ENCODE results near the gene SPPL3.
"Not testable (repeated sequence)": the region's sequence is repeated elsewhere in the genome, so short reads cannot be mapped to it uniquely, and the experiment has no call there.

Gene SPPL3

DNA sequence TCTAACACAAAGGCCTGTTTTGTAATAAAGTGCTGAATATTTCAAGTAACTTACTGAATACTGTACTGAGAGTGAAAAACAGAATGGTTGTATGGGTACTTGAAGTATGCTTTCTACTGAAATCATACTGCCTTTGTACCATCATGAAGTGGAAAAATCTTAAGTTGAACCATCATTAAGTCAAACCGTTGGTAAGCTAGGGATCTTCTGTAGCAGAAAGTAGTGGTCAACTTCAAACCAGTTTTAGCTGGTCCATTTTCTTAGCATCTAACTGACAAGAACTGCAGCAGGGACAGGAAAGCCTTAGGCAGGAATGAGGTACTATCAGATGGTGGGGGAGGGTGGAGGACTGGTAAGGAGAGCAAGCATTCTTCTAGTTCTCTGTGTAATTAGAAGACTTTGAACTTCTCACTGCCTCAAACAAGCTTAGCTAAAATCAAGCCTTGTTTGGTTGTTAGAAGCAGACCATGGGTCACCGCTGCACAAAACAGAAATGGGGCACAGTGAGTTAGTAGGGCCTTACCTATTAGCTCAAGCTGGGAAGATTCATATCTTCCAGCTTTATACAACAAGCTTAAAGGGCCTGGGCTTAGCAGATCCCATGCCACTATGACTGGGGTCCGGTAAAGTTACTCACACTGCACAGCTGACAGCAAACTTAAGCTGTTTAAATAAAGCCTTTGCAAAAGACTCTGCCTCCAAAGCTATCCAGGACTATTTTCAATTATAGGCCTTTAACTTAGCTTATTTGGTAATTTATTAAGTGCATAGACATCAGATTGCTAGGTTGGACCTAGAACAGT is 104.7 kb downstream of the SPPL3 start:
- in situ Hi-C loops (cut with HindIII; ENCODE audit: low pct_ligation_motif_present, low sequenced_read_pairs) = no loop called here
- no peak overlapping the region for H3K4me3 ChIP-seq (ENCODE audit: low read depth, low read length)
- DNase-seq = no peak
- TF ChIP-seq, protein P1, sequence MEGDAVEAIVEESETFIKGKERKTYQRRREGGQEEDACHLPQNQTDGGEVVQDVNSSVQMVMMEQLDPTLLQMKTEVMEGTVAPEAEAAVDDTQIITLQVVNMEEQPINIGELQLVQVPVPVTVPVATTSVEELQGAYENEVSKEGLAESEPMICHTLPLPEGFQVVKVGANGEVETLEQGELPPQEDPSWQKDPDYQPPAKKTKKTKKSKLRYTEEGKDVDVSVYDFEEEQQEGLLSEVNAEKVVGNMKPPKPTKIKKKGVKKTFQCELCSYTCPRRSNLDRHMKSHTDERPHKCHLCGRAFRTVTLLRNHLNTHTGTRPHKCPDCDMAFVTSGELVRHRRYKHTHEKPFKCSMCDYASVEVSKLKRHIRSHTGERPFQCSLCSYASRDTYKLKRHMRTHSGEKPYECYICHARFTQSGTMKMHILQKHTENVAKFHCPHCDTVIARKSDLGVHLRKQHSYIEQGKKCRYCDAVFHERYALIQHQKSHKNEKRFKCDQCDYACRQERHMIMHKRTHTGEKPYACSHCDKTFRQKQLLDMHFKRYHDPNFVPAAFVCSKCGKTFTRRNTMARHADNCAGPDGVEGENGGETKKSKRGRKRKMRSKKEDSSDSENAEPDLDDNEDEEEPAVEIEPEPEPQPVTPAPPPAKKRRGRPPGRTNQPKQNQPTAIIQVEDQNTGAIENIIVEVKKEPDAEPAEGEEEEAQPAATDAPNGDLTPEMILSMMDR (IDR thresholded peaks at IDR 0.05; ENCODE audit: low read depth, low read length, missing control alignments) = no peak
- no peaks in the 10 kb centered on the region for H3K36me3 ChIP-seq (replicated peaks)
- H3K27me3 ChIP-seq (replicated peaks) = no peaks in the 10 kb centered on the region
- no peak overlapping the region for H3K27ac ChIP-seq

DNA sequence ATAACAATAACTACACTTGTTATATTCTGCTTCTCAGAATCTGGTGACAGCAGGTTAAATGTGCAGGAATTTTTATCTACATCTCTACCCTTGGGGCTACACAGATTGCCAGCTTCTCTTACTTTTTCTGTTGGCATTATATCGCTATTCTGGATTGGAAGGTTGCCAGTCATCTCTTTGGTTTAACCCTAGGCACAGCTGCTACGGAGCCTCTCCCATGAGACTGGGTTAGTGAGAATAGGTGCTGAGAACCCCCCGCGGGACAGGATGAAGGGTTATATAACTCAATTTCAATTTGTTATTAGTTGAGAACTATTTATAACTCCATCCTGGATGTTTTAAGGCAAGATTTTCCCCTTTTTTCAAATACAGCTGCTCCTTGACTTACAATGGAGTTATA is 105.5 kb downstream of the SPPL3 start:
- H3K4me3 ChIP-seq (ENCODE audit: low read depth, low read length) = no peak overlapping the region
- H3K27me3 ChIP-seq (replicated peaks) = no peaks in the 10 kb centered on the region
- in situ Hi-C loops (cut with HindIII; ENCODE audit: low pct_ligation_motif_present, low sequenced_read_pairs) = no loop called here
- DNase-seq = no peak
- no peak overlapping the region for H3K27ac ChIP-seq
- no peaks in the 10 kb centered on the region for H3K36me3 ChIP-seq (replicated peaks)
- TF ChIP-seq, protein P1 (IDR thresholded peaks at IDR 0.05; ENCODE audit: low read depth, low read length, missing control alignments) = no peak

DNA sequence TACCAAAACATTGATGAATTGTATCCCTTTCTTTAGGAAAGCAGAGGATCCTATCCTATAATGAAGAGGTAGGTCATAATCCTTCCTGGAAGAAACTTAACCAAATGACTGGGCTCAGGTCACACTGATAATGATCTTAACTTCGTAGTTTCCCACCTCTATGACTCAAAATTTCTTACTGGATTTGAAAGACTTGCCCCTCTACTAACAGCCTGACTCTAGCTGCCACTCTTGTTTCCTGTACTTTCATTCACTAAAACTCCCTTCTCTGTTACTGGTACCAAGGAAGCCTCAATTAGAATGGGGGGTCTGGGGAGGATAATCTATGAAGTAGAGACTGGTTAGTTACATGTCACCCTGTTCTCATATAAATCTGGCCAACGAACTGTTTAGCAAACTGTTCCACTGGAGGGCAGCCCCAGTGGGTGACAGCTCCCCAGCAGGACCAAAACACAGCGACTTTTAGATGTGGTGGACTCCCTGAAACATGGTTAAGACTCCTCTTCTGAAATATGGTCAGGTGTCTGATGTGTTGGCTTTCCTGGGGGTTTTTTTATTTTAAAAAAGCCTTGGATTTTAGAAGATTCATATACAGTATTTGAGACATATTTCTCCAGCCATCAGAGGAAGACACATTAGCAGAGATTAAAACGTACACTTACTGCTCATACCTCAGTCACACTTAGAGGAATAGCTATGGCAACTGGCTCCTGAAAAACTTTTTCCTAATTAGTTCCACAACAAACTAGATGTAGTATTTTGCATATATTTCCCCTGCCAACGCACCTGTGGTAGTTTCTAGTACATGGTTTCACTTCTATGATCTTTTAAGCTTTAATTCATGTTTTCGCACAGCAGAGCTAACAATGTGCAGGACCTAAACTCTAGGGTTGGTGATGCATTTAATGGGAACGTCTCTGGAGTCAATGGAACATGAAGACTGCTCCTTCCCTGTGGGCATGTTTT is 106.2 kb downstream of the SPPL3 start:
- DNase-seq = no peak
- Histone ChIP-seq H3K27ac (no peak overlapping the region), H3K36me3 (replicated peaks) (no peaks in the 10 kb centered on the region), H3K4me3 (ENCODE audit: low read depth, low read length) (no peak overlapping the region), H3K27me3 (replicated peaks) (no peaks in the 10 kb centered on the region)
- TF ChIP-seq, protein P1 (IDR thresholded peaks at IDR 0.05; ENCODE audit: low read depth, low read length, missing control alignments) = no peak
- in situ Hi-C loops (cut with HindIII; ENCODE audit: low pct_ligation_motif_present, low sequenced_read_pairs) = no loop called here

DNA sequence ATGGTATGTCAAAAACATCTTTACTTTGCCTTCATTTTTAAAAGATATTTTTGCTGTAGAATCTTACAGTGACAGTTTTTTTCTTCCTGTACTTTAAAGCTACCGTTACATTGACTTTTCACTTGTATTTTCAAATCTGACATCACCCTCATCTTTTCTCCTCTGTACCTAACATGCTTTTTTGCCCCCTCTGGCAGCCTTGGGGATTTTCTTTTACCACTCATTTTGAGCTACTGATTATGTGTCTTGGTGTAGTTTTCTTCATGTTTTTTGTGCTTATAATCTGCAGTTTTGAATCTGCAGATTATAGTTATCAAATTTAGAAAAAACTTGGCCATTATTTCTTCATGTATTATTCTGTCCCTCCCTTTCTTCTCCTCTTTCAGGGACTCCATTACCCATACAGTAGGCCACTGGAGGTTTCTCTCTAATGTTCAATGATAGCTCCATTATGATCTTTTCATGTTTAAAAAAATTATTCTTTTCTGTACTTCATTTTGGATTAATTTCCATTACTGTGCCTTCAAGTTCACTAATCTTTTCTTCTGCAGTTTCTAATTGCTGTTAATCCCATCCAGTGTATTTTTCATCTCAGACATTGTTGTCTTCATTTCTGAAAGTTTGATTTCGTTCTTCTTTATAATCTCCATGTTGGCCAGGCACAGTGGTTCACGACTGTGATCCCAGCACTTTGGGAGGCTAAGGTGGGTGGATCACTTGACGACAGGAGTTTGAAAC is 108.5 kb downstream of the SPPL3 start:
- no peak overlapping the region for H3K27ac ChIP-seq
- H3K4me3 ChIP-seq (ENCODE audit: low read depth, low read length) = no peak overlapping the region
- DNase-seq = no peak
- TF ChIP-seq, protein P1 (IDR thresholded peaks at IDR 0.05; ENCODE audit: low read depth, low read length, missing control alignments) = no peak
- no peaks in the 10 kb centered on the region for H3K27me3 ChIP-seq (replicated peaks)
- no peaks in the 10 kb centered on the region for H3K36me3 ChIP-seq (replicated peaks)
- in situ Hi-C loops (cut with HindIII; ENCODE audit: low pct_ligation_motif_present, low sequenced_read_pairs) = no loop called here

DNA sequence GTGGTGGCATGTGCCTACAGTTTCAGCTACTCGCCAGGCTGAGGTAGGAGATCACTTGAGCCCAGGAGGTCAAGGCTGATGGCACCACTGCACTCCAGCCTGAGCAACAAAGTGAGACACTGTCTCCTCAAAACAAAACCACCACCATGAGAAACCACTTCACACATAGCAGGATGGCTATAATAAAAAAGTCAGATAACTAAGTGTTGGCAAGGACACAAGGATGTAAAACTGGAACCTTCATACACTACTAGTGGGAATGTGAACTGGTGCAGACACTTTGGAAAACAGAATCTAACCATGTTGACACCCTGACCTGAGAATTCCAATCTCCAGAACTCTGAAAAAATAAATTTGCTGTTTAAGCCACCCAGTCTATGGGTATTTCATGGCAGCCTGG is 110.8 kb downstream of the SPPL3 start:
- in situ Hi-C loops (cut with HindIII; ENCODE audit: low pct_ligation_motif_present, low sequenced_read_pairs) = no loop called here
- Histone ChIP-seq H3K4me3 (ENCODE audit: low read depth, low read length) (no peak overlapping the region), H3K27ac (no peak overlapping the region), H3K27me3 (replicated peaks) (no peaks in the 10 kb centered on the region), H3K36me3 (replicated peaks) (no peaks in the 10 kb centered on the region)
- no peak for DNase-seq
- TF ChIP-seq, protein P1 (IDR thresholded peaks at IDR 0.05; ENCODE audit: low read depth, low read length, missing control alignments) = no peak

DNA sequence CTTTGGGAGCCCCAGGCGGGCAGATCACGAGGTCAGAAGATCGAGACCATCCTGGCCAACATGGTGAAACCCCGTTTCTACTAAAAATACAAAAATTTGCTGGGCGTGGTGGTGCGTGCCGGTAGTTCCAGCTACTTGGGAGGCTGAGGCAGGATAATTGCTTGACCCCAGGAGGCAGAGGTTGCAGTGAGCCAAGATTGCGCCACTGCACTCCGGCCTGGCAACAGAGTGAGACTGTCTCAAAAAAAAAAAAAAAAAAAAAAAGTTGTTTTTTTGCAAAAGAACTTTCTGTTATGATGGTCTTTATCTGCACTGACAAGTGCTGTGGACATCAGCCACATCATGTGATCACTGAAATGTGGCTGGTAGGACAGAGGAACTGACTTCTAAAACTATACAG is 111.7 kb downstream of the SPPL3 start:
- not testable (repeated sequence) for DNase-seq

More for the DNA sequence above, 111.7 kb downstream of the SPPL3 start:
- in situ Hi-C loops (cut with HindIII; ENCODE audit: low pct_ligation_motif_present, low sequenced_read_pairs); H3K4me3 ChIP-seq (ENCODE audit: low read depth, low read length); H3K27ac ChIP-seq; H3K27me3 ChIP-seq (replicated peaks); H3K36me3 ChIP-seq (replicated peaks): not testable (repeated sequence)
